Endothelial cell of umbilical vein (primary cell): ENCODE data around the gene ORC6.
A peak's percentile ranks its signal among the peaks of the same experiment; 100 is the strongest.

Experiments
- EZH2 ChIP-seq: IDR thresholded peaks from 2 replicates; pipeline ENCODE4 v1.6.1; 2012; ENCODE audit warnings: borderline replicate concordance, low read depth, mild to moderate bottlenecking, moderate library complexity, low read length, inconsistent platforms; ENCODE audit not compliant: severe bottlenecking
- FOS ChIP-seq: IDR thresholded peaks from 2 replicates; pipeline ENCODE4 v1.6.1; 2011; ENCODE audit warnings: mild to moderate bottlenecking, low read length, moderate library complexity, borderline replicate concordance; ENCODE audit not compliant: insufficient read depth
- GATA2 ChIP-seq: IDR thresholded peaks from 2 replicates; pipeline ENCODE4 v1.7.0; 2011; ENCODE audit warnings: low read depth, mild to moderate bottlenecking, moderate library complexity, mixed read lengths, low read length; ENCODE audit not compliant: insufficient read length, insufficient read depth
- JUN ChIP-seq: IDR thresholded peaks from 2 replicates; pipeline ENCODE4 v1.6.1; 2011; ENCODE audit warnings: borderline replicate concordance, low read depth; ENCODE audit not compliant: insufficient read length, insufficient read depth
- MYC ChIP-seq: IDR thresholded peaks from one replicate; pipeline ENCODE4 v1.6.1; 2011; ENCODE audit warnings: mild to moderate bottlenecking, low read depth, low read length
- POLR2A ChIP-seq: IDR thresholded peaks from 2 replicates; pipeline ENCODE4 v1.6.1; 2012; ENCODE audit warnings: low read depth, mild to moderate bottlenecking, control low read depth, low read length
- POLR2AphosphoS5 ChIP-seq: IDR thresholded peaks from 2 replicates; pipeline ENCODE4 v1.6.1; 2012; ENCODE audit warnings: low read depth, mild to moderate bottlenecking, control low read depth, low read length, moderate library complexity; ENCODE audit not compliant: insufficient read depth
- TF ChIP-seq, protein P1 (sequence below), 2 donors: IDR thresholded peaks; 1 replicate in 1 of 2; 2 replicates in 1 of 2; pipeline ENCODE4 v1.5.1; 2011; ENCODE audit warnings: low read length in 2 of 2, mild to moderate bottlenecking in 2 of 2, moderate library complexity in 2 of 2, control low read depth in 1 of 2, inconsistent platforms in 1 of 2, low read depth in 1 of 2; ENCODE audit not compliant: insufficient read depth in 1 of 2; ENCODE audit errors: extremely low read depth in 1 of 2
- TF ChIP-seq, protein P2 (sequence below): IDR thresholded peaks from 2 replicates; pipeline ENCODE4 v1.6.1; 2011; ENCODE audit not compliant: insufficient read depth, insufficient read length

DNA sequence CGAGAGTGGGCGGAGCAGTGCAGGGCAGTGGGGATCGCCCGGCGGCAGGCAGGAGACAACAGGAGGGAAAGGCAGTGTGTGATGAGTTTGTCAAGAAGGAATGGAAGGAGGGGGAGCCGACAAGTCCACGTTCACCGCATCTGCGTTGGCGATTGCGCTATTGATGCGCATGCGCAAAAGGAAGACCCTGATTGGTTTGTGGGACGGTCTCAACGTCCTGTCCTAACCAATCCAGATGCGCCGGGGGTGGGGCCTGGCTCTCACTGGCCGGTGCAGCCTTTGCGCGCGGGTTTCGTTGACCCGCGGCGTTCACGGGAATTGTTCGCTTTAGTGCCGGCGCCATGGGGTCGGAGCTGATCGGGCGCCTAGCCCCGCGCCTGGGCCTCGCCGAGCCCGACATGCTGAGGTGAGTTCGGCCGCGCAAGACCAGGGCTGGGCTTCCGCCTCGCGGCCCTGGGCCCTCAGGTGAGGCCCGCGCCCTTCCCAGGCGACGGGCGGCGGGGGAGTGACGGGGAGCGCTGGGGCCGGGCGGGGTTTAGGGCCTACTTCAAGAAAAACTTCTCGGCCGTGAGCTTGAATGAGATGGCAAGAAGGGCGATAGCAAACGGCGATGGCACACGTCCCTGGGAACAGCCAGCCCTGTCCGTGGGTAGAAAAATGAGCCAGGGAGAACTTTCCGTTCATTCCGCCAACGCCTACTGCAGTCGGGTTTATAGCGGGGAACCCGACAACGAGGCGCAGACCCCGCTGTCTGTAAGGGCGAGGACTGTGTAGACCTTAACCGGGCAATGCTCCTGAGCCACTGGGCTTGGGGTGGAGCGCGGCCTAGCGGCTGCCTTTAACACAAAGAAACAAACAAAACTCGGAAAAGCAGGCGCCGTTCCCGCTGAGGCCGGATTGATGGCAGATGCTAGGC lies at the start of gene ORC6:
- TF ChIP-seq JUN (no peak), POLR2A (no peak), EZH2 (no peak), FOS (no peak), POLR2AphosphoS5 (peak; percentile 78), MYC (no peak), GATA2 (no peak)
- TF ChIP-seq, protein P1, sequence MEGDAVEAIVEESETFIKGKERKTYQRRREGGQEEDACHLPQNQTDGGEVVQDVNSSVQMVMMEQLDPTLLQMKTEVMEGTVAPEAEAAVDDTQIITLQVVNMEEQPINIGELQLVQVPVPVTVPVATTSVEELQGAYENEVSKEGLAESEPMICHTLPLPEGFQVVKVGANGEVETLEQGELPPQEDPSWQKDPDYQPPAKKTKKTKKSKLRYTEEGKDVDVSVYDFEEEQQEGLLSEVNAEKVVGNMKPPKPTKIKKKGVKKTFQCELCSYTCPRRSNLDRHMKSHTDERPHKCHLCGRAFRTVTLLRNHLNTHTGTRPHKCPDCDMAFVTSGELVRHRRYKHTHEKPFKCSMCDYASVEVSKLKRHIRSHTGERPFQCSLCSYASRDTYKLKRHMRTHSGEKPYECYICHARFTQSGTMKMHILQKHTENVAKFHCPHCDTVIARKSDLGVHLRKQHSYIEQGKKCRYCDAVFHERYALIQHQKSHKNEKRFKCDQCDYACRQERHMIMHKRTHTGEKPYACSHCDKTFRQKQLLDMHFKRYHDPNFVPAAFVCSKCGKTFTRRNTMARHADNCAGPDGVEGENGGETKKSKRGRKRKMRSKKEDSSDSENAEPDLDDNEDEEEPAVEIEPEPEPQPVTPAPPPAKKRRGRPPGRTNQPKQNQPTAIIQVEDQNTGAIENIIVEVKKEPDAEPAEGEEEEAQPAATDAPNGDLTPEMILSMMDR (IDR thresholded peaks at IDR 0.05; ENCODE audit: extremely low read depth in 1 of 2, insufficient read depth in 1 of 2, low read depth in 1 of 2, low read length in 2 of 2), result peak; percentile 36 to 70
- TF ChIP-seq, protein P2, sequence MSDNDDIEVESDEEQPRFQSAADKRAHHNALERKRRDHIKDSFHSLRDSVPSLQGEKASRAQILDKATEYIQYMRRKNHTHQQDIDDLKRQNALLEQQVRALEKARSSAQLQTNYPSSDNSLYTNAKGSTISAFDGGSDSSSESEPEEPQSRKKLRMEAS, result peak; percentile 48
